ENCODE data around the gene USP9X. TPM values are rescaled to one million over a fixed set of nuclear protein-coding genes. Genes with fewer than 3 reads are reported as not detected.

USP9X gene
- total and polyA plus RNA-seq, 9 of the 15 experiments (the other 6 are each of a cell fraction or from before 2014, with no cell fraction given): 10.9 to 47.8 (median 29.5) TPM

DNA sequence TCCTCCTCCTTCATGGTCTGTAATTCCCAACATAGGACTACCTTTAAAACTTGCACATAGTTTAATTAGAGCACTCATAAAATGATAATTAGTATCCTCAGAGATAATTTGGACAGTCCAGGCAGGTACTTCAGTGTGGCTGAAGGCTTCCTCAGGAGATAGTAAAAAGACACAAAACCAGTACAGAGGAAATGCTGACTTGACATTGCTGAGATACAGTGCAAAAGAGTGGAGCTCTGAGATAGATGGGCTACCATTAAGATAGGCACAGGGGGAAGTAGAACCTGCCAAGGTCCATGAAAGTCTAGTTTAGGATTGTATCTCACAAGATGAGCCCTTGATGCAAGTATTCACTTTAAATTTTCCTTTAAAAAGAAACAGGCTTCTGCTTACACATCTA lies 91.0 kb downstream of the USP9X start (continued):
- TF ChIP-seq, protein P1, sequence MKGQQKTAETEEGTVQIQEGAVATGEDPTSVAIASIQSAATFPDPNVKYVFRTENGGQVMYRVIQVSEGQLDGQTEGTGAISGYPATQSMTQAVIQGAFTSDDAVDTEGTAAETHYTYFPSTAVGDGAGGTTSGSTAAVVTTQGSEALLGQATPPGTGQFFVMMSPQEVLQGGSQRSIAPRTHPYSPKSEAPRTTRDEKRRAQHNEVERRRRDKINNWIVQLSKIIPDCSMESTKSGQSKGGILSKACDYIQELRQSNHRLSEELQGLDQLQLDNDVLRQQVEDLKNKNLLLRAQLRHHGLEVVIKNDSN (CRISPR knock-in tag; IDR thresholded peaks at IDR 0.05): no peak
- TF ChIP-seq CCAR2 (IDR thresholded peaks at IDR 0.05; ENCODE audit: low read depth, low read length) (no peak), ZNF311 (CRISPR knock-in tag; IDR thresholded peaks at IDR 0.05) (no peak), C11orf30 (IDR thresholded peaks at IDR 0.05; ENCODE audit: low read depth) (peak; percentile 66), ZNF232 (CRISPR knock-in tag; IDR thresholded peaks at IDR 0.05) (no peak)

DNA sequence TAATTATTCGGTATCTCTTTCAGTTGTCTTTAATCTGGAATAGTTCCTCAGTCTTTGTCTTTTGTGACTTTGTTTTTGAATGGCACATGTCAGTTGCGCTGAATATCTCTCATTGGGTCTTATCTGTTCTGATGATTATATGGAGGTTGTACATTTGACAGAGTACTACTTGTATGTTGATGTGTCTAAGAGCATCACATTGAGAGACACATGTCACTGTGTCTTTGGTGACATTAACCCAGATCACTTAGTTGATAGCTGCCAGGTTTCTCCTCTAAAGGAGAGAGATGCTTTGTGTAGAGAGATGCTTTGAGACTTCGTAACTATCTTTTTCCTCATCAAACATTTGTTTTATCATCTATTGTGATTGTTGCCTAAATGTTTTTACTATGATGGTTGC lies 92.1 kb downstream of the USP9X start:
- H3K4me2 ChIP-seq (ENCODE audit: insufficient read depth, low read length): no peak overlapping the region
- H3K36me3 ChIP-seq (ENCODE audit: control insufficient read depth, insufficient read depth, low read length): peaks cover 53% of the 10 kb centered on the region; the same call in 2 of the 3 replicates
- WGBS (ENCODE audit: insufficient coverage, low coverage, missing lambda C conversion rate): 92% methylated on average over 3 of the region's 3 CpGs
- ChIA-PET POLR2A (no interaction called here), CTCF (ENCODE audit: low intra/inter-chr PET ratio) (no interaction called here)
- in situ Hi-C loops (cut with MboI) (no loop called here), intact Hi-C loops (cut with micrococcal nuclease) (no loop called here)
- 0 out of 2 replicates have a peak, but pooled peaks cover 6% of the 10 kb centered on the region for H4K20me1 ChIP-seq (replicated peaks; ENCODE audit: control insufficient read depth, insufficient read depth, low read length)
- H3K79me2 ChIP-seq (ENCODE audit: control insufficient read depth, insufficient read depth, low read length): peaks cover 4% of the 10 kb centered on the region; the same call in 2 of the 3 replicates
- no peak for FAIRE-seq
- no peak overlapping the region for H3K4me3 ChIP-seq
- no peaks in the 10 kb centered on the region for H3K4me1 ChIP-seq (replicated peaks in 1 of 2; ENCODE audit: control insufficient read depth in 2 of 2, insufficient read depth in 2 of 2, low read length in 2 of 2)
- no peaks in the 10 kb centered on the region for H3K27me3 ChIP-seq (ENCODE audit: control insufficient read depth in 2 of 2, insufficient read depth in 2 of 2, low read length in 2 of 2)
- no peaks in the 10 kb centered on the region for H3K9me3 ChIP-seq (replicated peaks; ENCODE audit: control insufficient read depth, insufficient read depth, low read depth, low read length)
- no peaks in the 10 kb centered on the region for H3K9me1 ChIP-seq (ENCODE audit: control insufficient read depth, insufficient read depth, low read length)
- H3K9ac ChIP-seq (ENCODE audit: insufficient read depth in 1 of 2, low read depth in 2 of 2, low read length in 2 of 2): no peak overlapping the region
- DNase-seq (ENCODE audit: extremely low read depth in 1 of 4, low spot score in 3 of 4): no peak
- no peak overlapping the region for H2AFZ ChIP-seq (ENCODE audit: low read depth, low read length)
- no TSS peak for BruUV-seq (replicated peaks)
- no peak for ATAC-seq
- H3K27ac ChIP-seq (ENCODE audit: extremely low read depth, low read depth, low read length): no peak overlapping the region
- TF ChIP-seq, protein P2, sequence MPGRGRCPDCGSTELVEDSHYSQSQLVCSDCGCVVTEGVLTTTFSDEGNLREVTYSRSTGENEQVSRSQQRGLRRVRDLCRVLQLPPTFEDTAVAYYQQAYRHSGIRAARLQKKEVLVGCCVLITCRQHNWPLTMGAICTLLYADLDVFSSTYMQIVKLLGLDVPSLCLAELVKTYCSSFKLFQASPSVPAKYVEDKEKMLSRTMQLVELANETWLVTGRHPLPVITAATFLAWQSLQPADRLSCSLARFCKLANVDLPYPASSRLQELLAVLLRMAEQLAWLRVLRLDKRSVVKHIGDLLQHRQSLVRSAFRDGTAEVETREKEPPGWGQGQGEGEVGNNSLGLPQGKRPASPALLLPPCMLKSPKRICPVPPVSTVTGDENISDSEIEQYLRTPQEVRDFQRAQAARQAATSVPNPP (IDR thresholded peaks at IDR 0.05; ENCODE audit: borderline replicate concordance, insufficient read depth, insufficient read length): no peak
- TF ChIP-seq ETV5 (CRISPR knock-in tag; IDR thresholded peaks at IDR 0.05; ENCODE audit: low read depth) (no peak), ZNF239 (CRISPR knock-in tag; IDR thresholded peaks at IDR 0.05) (no peak), ZNF445 (CRISPR knock-in tag; IDR thresholded peaks at IDR 0.05; ENCODE audit: low read depth) (no peak), ELF4 (CRISPR knock-in tag; IDR thresholded peaks at IDR 0.05) (no peak)
- TF ChIP-seq, protein P3, sequence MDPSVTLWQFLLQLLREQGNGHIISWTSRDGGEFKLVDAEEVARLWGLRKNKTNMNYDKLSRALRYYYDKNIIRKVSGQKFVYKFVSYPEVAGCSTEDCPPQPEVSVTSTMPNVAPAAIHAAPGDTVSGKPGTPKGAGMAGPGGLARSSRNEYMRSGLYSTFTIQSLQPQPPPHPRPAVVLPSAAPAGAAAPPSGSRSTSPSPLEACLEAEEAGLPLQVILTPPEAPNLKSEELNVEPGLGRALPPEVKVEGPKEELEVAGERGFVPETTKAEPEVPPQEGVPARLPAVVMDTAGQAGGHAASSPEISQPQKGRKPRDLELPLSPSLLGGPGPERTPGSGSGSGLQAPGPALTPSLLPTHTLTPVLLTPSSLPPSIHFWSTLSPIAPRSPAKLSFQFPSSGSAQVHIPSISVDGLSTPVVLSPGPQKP (CRISPR knock-in tag; IDR thresholded peaks at IDR 0.05): no peak
- TF ChIP-seq, protein P4, sequence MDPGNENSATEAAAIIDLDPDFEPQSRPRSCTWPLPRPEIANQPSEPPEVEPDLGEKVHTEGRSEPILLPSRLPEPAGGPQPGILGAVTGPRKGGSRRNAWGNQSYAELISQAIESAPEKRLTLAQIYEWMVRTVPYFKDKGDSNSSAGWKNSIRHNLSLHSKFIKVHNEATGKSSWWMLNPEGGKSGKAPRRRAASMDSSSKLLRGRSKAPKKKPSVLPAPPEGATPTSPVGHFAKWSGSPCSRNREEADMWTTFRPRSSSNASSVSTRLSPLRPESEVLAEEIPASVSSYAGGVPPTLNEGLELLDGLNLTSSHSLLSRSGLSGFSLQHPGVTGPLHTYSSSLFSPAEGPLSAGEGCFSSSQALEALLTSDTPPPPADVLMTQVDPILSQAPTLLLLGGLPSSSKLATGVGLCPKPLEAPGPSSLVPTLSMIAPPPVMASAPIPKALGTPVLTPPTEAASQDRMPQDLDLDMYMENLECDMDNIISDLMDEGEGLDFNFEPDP (CRISPR knock-in tag; IDR thresholded peaks at IDR 0.05): no peak
- TF ChIP-seq, protein P5, sequence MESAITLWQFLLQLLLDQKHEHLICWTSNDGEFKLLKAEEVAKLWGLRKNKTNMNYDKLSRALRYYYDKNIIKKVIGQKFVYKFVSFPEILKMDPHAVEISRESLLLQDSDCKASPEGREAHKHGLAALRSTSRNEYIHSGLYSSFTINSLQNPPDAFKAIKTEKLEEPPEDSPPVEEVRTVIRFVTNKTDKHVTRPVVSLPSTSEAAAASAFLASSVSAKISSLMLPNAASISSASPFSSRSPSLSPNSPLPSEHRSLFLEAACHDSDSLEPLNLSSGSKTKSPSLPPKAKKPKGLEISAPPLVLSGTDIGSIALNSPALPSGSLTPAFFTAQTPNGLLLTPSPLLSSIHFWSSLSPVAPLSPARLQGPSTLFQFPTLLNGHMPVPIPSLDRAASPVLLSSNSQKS (CRISPR knock-in tag; IDR thresholded peaks at IDR 0.05): no peak
- TF ChIP-seq, protein P6, sequence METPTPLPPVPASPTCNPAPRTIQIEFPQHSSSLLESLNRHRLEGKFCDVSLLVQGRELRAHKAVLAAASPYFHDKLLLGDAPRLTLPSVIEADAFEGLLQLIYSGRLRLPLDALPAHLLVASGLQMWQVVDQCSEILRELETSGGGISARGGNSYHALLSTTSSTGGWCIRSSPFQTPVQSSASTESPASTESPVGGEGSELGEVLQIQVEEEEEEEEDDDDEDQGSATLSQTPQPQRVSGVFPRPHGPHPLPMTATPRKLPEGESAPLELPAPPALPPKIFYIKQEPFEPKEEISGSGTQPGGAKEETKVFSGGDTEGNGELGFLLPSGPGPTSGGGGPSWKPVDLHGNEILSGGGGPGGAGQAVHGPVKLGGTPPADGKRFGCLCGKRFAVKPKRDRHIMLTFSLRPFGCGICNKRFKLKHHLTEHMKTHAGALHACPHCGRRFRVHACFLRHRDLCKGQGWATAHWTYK (CRISPR knock-in tag; IDR thresholded peaks at IDR 0.05): no peak
